Pons (tissue), 1 donor: ENCODE data around the gene C19orf12.
"Not testable (repeated sequence)": the region's sequence is repeated elsewhere in the genome, so short reads cannot be mapped to it uniquely, and the experiment has no call there.

Experiments used
- DNase-seq: peaks from one replicate; pipeline ENCODE4 v3.0.0-alpha.2; 2016; ENCODE audit warnings: low spot score

C19orf12 gene

GRCh38 chr19:29675120-29675649 is 39.9 kb downstream of the C19orf12 start:
- DNase-seq, result no peak

- no peak for DNase-seq
Observed at GRCh38 chr19:29674374-29675119, 40.5 kb downstream of the C19orf12 start.

GRCh38 chr19:29673451-29674371 is 41.4 kb downstream of the C19orf12 start:
- no peak for DNase-seq

- no peak for DNase-seq
Observed at GRCh38 chr19:29672933-29673336, 42.1 kb downstream of the C19orf12 start.

- no peak for DNase-seq
Observed at GRCh38 chr19:29672319-29672932, 42.6 kb downstream of the C19orf12 start.

- DNase-seq, result peak; percentile 58
Observed at GRCh38 chr19:29671393-29672160, 43.5 kb downstream of the C19orf12 start.

GRCh38 chr19:29671026-29671392 is 44.1 kb downstream of the C19orf12 start:
- DNase-seq, result not testable (repeated sequence)

GRCh38 chr19:29670255-29670654 is 44.8 kb downstream of the C19orf12 start:
- DNase-seq, result no peak

GRCh38 chr19:29668746-29669609 is 46.1 kb downstream of the C19orf12 start:
- no peak for DNase-seq

- no peak for DNase-seq
Observed at GRCh38 chr19:29667901-29668341, 47.1 kb downstream of the C19orf12 start.

GRCh38 chr19:29667387-29667783 is 47.7 kb downstream of the C19orf12 start:
- no peak for DNase-seq

- peak; percentile 43 for DNase-seq
Observed at GRCh38 chr19:29666578-29667386, 48.3 kb downstream of the C19orf12 start.

GRCh38 chr19:29665826-29666577 is 49.1 kb downstream of the C19orf12 start:
- DNase-seq, result no peak

GRCh38 chr19:29665215-29665825 is 49.7 kb downstream of the C19orf12 start, which contains the start of gene PLEKHF1:
PLEKHF1 (plus strand) TSS chr19:29665461; CDS start chr19:29673840, 8,379 bp downstream.
- peak; percentile 81 for DNase-seq

- no peak for DNase-seq
Observed at GRCh38 chr19:29664753-29665214, 50.3 kb downstream of the C19orf12 start.

GRCh38 chr19:29663861-29664752 is 51.0 kb downstream of the C19orf12 start:
- no peak for DNase-seq
